HG03354 (cell line): ENCODE measurements around the gene C1orf174.

Source experiments
- ATAC-seq: cut with Tn5 transposase; IDR thresholded peaks from one replicate; pipeline ENCODE4 v1.9.1; 2021; ENCODE audit warnings: mild to moderate bottlenecking; ENCODE audit not compliant: unreplicated experiment, poor library complexity, severe bottlenecking

The C1orf174 gene

GRCh38 chr1:3850857-3851256 lies 49.2 kb downstream of the C1orf174 start:
- no peak for ATAC-seq

- ATAC-seq = no peak
Observed at GRCh38 chr1:3847081-3847480, 53.0 kb downstream of the C1orf174 start.

GRCh38 chr1:3846541-3846940 lies 53.5 kb downstream of the C1orf174 start:
- ATAC-seq = no peak

- ATAC-seq = no peak
Observed at GRCh38 chr1:3842912-3843311, 57.2 kb downstream of the C1orf174 start.

GRCh38 chr1:3841491-3841890 lies 58.6 kb downstream of the C1orf174 start:
- ATAC-seq = no peak
